Renal cortex interstitium (tissue), 11 donors: Measurements from ENCODE around the gene UNC5B. TPM values are rescaled to one million over a fixed set of nuclear protein-coding genes. Genes with fewer than 3 reads are reported as not detected.

Experiments
- DNase-seq, 11 donors: peaks; one replicate each; pipeline ENCODE4 v3.0.0-alpha.2; 2013; ENCODE audit warnings: low read depth in 9 of 11, low spot score in 4 of 11; ENCODE audit errors: extremely low read depth in 1 of 11
- polyA plus RNA-seq, 3 donors: library from polyadenylated mRNA; unstranded; fragments of 120-200 nt; gene quantifications; one replicate each; pipeline ENCODE4 v1.2.1, GENCODE V29; 2013; ENCODE audit not compliant: insufficient read length in 3 of 3

The UNC5B gene
- polyA plus RNA-seq, 3 donors: 42.2 to 58.4 (median 50.9) TPM

GRCh38 chr10:71203124-71203523 is 9.2 kb upstream of the UNC5B start:
- no peak for DNase-seq

GRCh38 chr10:71203716-71204115 is 8.7 kb upstream of the UNC5B start:
- DNase-seq: no peak

- DNase-seq: no peak
Measured at GRCh38 chr10:71204746-71205145, 7.6 kb upstream of the UNC5B start.

- no peak for DNase-seq
Measured at GRCh38 chr10:71205468-71205867, 6.9 kb upstream of the UNC5B start.

- DNase-seq: no peak
Measured at GRCh38 chr10:71206911-71207310, 5.5 kb upstream of the UNC5B start.

GRCh38 chr10:71207578-71207977 is 4.8 kb upstream of the UNC5B start:
- DNase-seq: no peak

- no peak for DNase-seq
Measured at GRCh38 chr10:71209352-71209715, 3.0 kb upstream of the UNC5B start.

GRCh38 chr10:71209731-71210541 is 2.4 kb upstream of the UNC5B start:
- DNase-seq: no peak

GRCh38 chr10:71210542-71210871 is 1.9 kb upstream of the UNC5B start:
- no peak for DNase-seq

GRCh38 chr10:71211053-71211452 is 1.3 kb upstream of the UNC5B start:
- no peak for DNase-seq

- DNase-seq: no peak
Measured at GRCh38 chr10:71211775-71212317, 524 bp upstream of the UNC5B start.

- peak in 1 of 11 donors; percentile 54 for DNase-seq
Measured at GRCh38 chr10:71213127-71213621, 804 bp downstream of the UNC5B start.

- DNase-seq: no peak
Measured at GRCh38 chr10:71213761-71214440, 1.5 kb downstream of the UNC5B start.

GRCh38 chr10:71214641-71215559 is 2.5 kb downstream of the UNC5B start:
- DNase-seq: no peak

- no peak for DNase-seq
Measured at GRCh38 chr10:71216363-71216695, 4.0 kb downstream of the UNC5B start.

- DNase-seq: no peak
Measured at GRCh38 chr10:71216751-71217265, 4.4 kb downstream of the UNC5B start.

- no peak for DNase-seq
Measured at GRCh38 chr10:71217266-71218045, 5.1 kb downstream of the UNC5B start.

GRCh38 chr10:71218046-71218650 is 5.8 kb downstream of the UNC5B start:
- no peak for DNase-seq
